GM08714 (cell line): ENCODE data around the gene HINT3.
"Not testable (repeated sequence)": the region's sequence is repeated elsewhere in the genome, so short reads cannot be mapped to it uniquely, and the experiment has no call there.

Experiments used
- H3K4me3 ChIP-seq: fragments of 200-500 bp; sonication (Bioruptor generic); 2 replicates; pipeline ENCODE4 v1.5.1; 2014; ENCODE audit warnings: mild to moderate bottlenecking, low read length, inconsistent platforms
- ZNF274 ChIP-seq: IDR thresholded peaks from 2 replicates; pipeline ENCODE4 v1.6.1; 2012; ENCODE audit warnings: mild to moderate bottlenecking, low read depth, low read length

The HINT3 gene

DNA sequence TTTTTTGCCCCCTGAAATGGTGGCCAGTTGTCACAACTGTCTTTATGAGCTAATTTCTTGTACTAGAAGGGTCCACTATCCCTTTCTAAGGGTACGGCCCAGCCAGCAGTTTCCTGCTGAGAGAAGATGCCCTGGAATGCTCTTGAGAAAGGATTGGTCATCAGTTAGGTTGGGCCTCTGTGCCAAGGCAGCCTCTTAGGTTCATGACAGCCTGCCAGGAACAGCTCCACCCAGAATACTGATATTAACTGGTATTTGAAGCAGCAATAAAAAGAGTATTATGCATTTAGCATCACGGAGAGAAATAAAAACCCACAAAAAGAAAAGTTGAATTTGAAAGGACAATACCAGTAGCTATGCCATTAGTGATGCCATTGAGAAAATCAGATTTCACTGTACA, 9.0 kb upstream of the HINT3 start:
- TF ChIP-seq ZNF274 = no peak
- no peak overlapping the region for H3K4me3 ChIP-seq

DNA sequence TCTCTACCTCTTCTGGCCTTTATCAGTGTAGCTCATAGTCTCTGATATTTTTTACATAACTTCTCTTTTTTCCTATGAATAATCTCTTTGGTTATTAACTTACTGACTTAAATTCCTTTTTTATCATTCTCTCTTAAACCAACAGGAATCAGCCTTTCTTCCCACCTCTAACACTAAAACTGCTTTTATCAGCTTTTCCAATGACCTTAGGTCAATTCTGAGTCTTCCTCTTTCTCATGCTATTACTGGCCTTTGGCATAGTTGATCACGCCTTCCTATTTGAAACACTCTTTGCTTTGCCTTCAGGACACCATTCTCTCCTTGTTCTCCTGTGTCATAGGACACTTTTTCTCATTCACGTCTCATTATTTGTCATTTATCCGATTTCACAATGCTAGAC, 8.1 kb upstream of the HINT3 start:
- no peak for TF ChIP-seq ZNF274
- no peak overlapping the region for H3K4me3 ChIP-seq

GRCh38 chr6:125949069-125949468, 7.5 kb upstream of the HINT3 start:
- no peak for TF ChIP-seq ZNF274

DNA sequence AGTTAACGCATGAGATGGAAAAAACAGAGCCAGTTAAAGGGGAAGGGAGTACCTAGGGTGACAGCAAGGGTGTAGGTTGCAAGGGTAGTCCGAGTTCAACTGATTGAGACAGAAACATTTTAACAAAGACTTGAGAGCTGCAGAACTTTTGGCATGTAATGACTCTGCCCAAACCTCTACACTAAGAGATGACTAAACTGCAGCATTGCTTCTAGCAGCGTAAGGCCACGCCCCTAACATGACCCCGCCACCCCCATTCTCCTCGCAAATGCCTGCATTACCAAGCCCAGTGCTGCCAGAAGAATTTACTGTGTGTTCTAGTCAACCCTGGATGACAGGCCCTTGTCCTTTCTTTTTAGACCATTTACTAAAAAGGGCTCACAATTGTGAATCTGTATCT, 6.3 kb upstream of the HINT3 start:
- no peak overlapping the region for H3K4me3 ChIP-seq
- no peak for TF ChIP-seq ZNF274

More at GRCh38 chr6:125949069-125949468, 7.5 kb upstream of the HINT3 start:
- no peak overlapping the region for H3K4me3 ChIP-seq

DNA sequence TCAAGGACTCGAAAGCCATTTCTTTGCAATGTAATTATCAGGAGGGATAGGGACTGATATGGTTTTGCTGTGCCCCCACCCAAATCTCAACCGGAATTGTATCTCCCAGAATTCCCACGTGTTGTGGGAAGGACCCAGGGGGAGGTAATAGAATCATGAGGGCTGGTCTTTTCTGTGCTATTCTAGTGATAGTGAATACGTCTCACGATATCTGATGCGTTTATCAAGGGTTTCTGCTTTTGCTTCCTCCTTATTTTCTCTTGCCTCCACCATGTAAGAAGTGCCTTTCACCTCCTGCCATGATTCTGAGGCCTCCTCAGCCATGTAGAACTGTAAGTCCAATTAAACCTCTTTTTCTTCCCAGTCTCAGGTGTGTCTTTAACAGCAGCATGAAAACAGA, 5.9 kb upstream of the HINT3 start:
- H3K4me3 ChIP-seq = not testable (repeated sequence)

DNA sequence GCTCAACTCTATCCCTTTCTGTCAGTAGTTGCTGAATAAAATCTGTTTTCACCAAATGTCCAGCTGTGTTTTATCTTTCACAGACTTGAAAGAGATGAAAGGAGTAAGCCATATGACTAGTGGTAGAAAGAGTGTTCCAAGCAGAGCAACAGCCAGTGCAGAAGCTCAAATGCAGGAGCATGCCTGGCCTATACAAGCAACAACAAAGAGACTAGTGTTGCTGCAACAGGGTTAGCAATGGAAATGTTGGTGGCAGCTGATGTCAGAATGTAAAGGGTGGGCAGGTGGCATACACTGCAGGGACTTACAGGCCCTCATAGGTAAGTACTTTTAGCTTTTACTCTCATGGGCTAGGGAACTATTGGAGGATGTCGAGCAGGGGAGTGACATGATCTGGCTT, 5.2 kb upstream of the HINT3 start:
- no peak overlapping the region for H3K4me3 ChIP-seq
- no peak for TF ChIP-seq ZNF274

DNA sequence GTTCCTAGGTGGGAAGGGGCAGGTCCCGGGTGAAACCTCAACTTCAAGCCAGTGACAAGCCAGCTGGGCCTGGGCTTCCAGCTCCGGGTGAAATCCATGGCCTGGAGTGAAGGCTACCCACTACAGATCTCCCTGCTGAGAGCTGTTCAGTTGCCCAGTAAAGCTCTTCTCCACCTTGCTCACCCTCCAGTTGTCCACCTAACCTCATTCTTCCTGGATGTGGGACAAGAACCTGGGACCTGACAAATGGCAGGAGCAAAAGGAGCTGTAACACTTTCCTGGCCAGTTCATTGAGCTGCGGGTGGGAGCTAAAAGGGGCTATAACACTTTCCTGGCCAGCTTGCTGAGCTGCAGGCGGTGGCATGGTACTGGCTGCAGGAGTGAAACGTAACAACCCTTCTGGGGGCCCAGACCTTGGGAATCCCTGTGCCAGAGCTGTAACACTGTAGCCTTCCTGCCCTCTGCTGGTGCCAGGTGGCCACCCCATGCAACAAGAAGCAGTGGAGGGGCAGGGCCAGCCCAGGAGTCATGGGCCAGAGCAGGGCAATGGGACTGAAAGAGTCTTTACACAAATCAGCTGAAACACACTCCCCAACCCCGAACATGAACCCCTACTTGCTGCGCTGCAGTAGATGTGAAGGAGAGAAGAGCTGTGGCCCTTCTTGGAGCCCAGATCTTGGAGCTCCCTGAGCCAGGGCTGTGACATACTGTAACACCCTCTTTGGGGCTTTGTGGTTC, 3.6 kb upstream of the HINT3 start:
- H3K4me3 ChIP-seq = no peak overlapping the region
- no peak for TF ChIP-seq ZNF274

DNA sequence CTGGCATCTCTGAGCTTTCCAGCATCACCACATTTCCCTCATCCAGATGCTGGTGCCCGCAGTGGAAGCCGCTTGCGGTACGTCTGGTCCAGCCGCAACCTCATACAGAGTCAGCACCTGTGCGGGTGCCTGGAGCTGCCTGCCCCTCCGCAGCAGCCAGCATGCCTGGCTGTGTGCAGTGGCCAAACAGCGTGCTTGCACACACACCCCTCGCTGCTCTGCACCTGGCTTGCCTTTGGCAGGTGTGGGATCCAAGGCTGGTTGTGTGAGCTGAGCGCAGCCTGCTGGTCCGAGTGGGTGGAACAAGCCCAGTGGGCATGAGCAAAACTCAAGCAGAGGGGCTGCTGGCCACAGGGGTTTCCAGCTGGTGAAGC, 3.1 kb upstream of the HINT3 start:
- no peak overlapping the region for H3K4me3 ChIP-seq
- TF ChIP-seq ZNF274 = no peak

- no peak for TF ChIP-seq ZNF274
- H3K4me3 ChIP-seq = no peak overlapping the region
These were observed 1.7 kb upstream of the HINT3 start for GRCh38 chr6:125954735-125955339.

DNA sequence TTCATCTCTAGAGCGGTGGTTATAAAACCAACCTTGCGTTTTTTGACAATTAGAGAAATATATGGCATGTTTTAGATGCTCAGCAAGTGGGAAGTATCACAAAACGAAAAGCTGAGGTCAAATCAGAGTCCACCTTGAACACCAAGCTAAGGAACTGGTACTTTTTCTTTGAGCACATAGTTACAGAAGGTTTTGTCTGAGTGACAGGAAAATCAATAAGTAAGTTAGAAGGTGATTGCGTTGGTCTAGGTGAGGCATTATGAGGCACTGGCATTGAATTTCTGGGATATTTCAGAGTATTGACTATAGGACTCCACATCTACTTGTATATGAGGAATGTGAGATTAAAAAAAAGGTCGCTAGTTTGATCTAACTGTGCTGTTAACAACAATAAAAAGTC, 597 bp upstream of the HINT3 start:
- H3K4me3 ChIP-seq = peak overlapping the region; percentile 95; the same call in 1 of the 2 replicates
- no peak for TF ChIP-seq ZNF274

DNA sequence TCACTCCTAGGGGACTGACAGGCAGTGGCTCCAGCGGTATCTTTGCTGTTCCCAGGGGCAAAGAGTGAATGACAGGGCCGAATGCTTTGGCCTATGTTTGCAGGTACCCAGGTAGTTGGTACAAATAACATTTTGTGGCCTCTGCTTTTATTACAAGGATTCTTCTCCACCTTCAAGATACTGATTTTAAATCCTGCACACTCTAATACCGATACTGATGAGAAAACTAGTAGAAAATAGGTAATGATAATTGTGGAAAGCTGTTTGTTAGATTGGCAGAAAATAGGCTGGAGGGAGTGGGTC, 772 bp downstream of the HINT3 start:
- TF ChIP-seq ZNF274 = no peak
- H3K4me3 ChIP-seq = peak overlapping the region; percentile 95

DNA sequence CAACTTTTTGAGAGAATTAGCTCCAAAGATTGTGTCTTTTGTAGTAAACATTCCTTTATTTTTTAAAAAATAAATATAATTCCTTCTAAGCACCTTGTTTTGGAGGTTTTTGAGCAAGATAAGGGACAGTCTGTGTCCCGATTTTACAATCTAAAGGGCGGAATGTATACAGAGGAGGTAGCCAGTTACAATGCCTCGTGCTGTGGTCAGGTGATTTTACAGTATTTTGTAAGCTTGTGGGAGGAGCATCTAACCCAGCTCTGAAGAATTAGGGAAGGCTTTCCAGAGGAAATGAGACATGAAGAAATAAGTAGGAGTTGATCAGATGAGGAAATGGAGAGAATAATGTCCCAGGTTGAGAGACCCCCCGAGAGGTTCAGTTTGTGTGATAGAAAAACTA, 1.3 kb downstream of the HINT3 start:
- peak overlapping the region; percentile 95 for H3K4me3 ChIP-seq
- TF ChIP-seq ZNF274 = no peak

DNA sequence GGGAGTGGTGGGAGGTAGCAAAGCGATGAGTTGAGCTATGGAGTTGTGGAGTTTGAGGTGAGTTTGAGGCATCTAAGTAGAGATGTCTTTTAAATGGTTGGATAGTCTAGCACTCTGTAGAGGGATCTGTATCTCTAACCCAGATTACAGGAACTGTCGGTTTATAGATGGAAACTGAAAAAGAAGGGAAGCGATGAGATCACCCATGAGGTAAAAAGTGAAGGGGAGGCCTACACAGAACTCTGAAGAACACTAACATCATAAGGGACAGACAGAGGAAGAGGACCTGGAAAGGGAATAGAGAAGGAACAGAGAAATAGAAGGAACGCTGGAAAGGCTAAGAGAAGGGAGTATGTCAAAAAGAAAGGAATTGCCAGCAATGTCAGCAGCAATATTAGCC, 2.5 kb downstream of the HINT3 start:
- no peak overlapping the region for H3K4me3 ChIP-seq
- TF ChIP-seq ZNF274 = no peak

- TF ChIP-seq ZNF274 = no peak
- H3K4me3 ChIP-seq = no peak overlapping the region
These were observed 4.5 kb downstream of the HINT3 start for GRCh38 chr6:125961117-125961516.

DNA sequence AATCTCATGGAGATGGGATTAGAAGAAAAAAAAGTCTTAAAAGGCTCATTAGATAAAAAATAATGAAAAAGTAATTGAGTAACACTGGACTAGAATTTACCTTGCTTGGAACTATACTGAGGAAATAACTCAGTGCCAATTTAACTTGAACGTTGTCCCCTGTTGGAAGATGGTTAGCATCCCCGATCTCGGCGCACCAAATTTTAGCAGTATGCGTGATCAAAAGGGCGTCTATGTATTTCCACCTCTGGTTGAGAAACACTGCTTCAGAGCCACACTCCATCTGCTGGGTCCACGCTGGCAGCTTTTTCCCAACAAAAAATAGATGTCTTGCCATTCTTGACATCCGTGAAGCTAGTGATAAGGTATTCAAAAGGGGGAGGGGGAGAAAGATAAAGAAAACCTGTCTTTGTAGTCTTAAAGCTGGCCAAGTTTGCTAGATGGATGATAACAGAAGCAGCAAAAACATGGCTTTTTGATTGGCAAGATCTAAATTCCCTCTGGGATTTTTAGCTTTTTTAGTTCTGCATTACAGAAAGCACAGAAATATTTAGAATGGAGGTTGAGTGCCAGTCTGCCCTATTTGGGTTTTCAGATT, 6.4 kb downstream of the HINT3 start:
- TF ChIP-seq ZNF274 = no peak
- H3K4me3 ChIP-seq = no peak overlapping the region

GRCh38 chr6:125963817-125964216, 7.2 kb downstream of the HINT3 start:
- TF ChIP-seq ZNF274 = no peak
- no peak overlapping the region for H3K4me3 ChIP-seq
